GM12872 (cell line): Measurements from ENCODE around the gene ZNF415.

Experiments used
- TF ChIP-seq, protein P1 (sequence below): IDR thresholded peaks from 3 replicates; pipeline ENCODE4 v1.5.1; 2011; ENCODE audit warnings: low read depth, mild to moderate bottlenecking, low read length, moderate library complexity; ENCODE audit not compliant: insufficient read depth

Gene ZNF415

GRCh38 chr19:53158119-53158656 is 25.5 kb upstream of the ZNF415 start:
- TF ChIP-seq, protein P1, sequence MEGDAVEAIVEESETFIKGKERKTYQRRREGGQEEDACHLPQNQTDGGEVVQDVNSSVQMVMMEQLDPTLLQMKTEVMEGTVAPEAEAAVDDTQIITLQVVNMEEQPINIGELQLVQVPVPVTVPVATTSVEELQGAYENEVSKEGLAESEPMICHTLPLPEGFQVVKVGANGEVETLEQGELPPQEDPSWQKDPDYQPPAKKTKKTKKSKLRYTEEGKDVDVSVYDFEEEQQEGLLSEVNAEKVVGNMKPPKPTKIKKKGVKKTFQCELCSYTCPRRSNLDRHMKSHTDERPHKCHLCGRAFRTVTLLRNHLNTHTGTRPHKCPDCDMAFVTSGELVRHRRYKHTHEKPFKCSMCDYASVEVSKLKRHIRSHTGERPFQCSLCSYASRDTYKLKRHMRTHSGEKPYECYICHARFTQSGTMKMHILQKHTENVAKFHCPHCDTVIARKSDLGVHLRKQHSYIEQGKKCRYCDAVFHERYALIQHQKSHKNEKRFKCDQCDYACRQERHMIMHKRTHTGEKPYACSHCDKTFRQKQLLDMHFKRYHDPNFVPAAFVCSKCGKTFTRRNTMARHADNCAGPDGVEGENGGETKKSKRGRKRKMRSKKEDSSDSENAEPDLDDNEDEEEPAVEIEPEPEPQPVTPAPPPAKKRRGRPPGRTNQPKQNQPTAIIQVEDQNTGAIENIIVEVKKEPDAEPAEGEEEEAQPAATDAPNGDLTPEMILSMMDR: no peak

DNA sequence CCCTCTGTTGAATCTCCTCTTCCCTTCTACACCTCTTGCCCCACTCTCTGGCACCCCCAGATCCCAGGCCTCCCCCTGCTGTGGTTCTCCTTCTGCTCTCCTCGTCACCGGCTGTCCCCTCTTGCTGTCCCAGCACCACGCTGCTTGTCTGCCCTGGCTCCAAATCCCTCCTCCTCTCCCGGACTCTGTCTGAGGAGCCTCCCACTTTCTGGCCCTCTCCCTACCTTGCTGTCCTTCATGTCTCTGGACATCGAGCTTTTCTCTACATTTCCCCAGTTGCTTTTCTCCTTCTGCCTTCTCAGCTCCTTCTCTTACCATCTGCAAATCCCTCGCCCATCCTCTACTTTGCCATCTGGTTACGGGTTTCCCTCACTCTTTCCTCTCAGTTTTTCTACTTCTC is 24.9 kb upstream of the ZNF415 start:
- TF ChIP-seq, protein P1: no peak

DNA sequence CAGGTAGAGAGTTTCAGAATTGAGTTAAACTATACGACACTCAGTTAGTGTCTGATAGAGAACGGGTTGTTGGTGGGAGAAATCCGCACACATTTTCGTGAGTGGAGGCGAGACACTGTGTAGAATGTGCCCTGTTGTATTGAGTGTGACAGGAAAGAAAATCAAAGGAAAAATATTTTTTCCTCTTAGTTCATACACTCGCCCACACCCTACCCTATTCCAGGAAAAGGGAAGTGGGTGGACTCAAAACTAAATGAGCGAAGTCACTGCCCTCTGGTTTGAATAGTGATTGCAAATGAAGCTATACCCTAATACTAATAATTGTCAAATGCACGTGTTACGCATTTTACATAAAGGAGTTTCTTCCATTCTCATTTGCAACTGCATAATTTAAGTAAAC is 24.1 kb upstream of the ZNF415 start:
- TF ChIP-seq, protein P1: no peak

- TF ChIP-seq, protein P1: no peak
Observed at GRCh38 chr19:53147645-53148044, 14.9 kb upstream of the ZNF415 start.

DNA sequence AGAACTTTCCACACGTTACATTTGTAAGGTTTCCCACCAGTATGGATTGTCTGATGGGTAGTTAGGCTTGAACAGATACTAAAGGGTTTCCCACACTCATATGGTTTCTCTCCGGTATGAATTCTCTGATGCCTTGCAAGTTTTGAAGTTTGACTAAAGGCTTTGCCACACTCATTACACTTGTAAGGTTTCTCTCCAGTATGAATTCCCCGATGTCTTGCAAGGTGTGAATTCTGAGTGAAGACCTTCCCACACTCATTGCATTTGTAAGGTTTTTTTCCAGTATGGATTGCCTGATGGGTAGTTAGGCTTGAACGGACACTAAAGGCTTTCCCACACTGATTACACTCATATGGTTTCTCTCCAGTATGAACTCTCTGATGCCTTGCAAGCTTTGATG is 7.6 kb upstream of the ZNF415 start:
- TF ChIP-seq, protein P1: no peak

DNA sequence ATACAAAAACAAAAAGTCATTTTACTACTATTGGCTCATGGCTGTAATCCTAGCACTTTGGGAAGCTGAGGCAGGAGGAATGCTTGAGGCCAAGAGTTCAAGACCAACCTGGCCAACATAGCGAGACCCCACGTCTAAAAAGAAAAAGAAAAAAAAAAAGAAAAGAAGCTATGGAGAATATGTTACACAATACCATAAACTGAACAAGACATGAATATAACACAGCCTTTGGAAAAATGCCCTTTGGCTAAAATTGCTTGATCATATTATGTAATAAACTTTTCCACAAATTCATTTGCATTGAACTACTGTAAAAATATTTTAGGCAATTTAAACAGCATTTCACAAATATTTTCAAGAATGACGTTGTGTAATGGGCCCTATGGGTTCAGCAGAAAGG is 3.7 kb upstream of the ZNF415 start:
- TF ChIP-seq, protein P1: no peak

GRCh38 chr19:53131727-53132126 is 983 bp downstream of the ZNF415 start:
- TF ChIP-seq, protein P1: no peak
